ENCODE results near the gene GCGR. TPM values are rescaled to one million over a fixed set of nuclear protein-coding genes. Genes with fewer than 3 reads are reported as not detected.
A peak's percentile ranks its signal among the peaks of the same experiment; 100 is the strongest.

Gene GCGR
- total and polyA plus RNA-seq, 2 of the 13 experiments (the other 11 are each of a cell fraction or from before 2014, with no cell fraction given), result 0.04 to 0.13 TPM

DNA sequence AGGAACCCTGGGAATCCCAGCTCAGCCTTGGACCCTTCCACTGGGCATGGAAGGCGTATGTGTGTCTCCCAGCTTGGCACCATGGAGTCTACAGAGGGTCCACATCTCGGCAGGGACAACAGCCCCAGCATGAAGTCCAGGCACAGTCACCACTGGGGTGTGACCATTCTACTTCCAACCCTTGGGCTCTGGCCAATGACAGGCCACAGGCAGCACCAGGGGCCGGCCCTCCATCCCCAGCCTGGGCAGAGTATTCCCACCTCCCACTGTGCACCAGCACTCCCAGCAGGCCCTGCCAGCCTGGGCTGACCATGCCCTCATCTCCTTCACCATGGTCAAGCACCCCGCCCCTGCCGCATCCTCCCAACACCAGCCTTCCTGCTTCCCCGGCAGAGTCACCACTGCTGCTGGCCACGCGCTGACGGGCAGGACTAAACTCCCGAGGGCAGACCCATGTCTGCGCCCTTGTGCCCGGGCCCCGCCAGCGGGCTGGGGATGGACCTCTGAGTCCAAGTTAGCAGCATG, 40.4 kb downstream of the GCGR start (continued):
- TF ChIP-seq, protein P1, sequence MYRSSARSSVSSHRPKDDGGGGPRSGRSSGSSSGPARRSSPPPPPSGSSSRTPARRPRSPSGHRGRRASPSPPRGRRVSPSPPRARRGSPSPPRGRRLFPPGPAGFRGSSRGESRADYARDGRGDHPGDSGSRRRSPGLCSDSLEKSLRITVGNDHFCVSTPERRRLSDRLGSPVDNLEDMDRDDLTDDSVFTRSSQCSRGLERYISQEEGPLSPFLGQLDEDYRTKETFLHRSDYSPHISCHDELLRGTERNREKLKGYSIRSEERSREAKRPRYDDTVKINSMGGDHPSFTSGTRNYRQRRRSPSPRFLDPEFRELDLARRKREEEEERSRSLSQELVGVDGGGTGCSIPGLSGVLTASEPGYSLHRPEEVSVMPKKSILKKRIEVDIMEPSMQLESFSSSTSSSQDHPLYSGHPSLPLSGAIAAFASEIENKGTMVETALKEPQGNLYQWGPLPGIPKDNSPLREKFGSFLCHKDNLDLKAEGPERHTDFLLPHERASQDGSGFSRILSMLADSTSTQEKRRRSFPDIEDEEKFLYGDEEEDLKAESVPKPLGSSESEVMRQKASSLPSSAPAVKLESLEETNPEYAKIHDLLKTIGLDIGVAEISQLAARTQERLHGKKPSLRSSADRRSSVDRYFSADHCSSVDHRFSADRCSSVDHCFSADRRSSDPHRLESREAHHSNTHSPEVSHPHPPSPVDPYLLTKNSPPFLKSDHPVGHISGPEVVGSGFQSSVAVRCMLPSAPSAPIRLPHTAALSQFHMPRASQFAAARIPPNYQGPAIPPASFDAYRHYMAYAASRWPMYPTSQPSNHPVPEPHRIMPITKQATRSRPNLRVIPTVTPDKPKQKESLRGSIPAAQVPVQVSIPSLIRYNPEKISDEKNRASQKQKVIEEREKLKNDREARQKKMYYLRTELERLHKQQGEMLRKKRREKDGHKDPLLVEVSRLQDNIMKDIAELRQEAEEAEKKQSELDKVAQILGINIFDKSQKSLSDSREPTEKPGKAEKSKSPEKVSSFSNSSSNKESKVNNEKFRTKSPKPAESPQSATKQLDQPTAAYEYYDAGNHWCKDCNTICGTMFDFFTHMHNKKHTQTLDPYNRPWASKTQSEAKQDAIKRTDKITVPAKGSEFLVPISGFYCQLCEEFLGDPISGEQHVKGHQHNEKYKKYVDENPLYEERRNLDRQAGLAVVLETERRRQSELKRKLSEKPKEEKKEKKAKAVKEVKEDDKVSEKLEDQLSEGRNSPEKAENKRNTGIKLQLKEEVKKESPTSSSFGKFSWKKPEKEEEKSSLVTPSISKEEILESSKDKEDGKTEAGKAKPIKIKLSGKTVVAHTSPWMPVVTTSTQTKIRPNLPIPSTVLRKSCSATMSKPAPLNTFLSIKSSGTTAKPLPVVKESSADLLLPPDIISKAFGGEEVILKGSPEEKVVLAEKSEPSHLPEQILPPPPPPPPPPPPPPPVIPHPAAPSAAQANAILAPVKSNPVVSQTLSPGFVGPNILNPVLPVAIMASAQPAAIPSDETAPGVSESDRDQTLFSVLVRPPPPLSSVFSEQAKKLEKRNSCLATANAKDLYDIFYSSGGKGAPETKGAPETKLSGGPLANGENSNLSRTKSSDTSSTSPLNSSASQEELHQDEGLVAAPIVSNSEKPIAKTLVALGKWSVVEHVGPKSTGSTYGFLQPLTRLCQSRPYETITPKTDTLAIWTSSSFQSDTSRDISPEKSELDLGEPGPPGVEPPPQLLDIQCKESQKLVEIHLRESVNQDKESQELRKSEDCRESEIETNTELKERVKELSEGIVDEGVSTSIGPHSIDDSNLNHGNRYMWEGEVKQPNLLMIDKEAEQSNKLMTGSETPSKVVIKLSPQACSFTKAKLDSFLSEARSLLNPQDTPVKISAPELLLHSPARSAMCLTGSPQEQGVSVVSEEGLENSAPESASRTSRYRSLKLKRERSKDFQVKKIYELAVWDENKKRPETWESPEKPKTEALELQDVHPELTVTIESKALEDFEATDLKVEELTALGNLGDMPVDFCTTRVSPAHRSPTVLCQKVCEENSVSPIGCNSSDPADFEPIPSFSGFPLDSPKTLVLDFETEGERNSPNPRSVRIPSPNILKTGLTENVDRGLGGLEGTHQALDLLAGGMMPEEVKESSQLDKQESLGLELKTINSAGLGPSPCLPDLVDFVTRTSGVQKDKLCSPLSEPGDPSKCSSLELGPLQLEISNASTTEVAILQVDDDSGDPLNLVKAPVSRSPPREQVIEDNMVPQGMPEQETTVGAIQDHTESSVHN (CRISPR knock-in tag; IDR thresholded peaks at IDR 0.05), result no peak
- TF ChIP-seq SOX5 (CRISPR knock-in tag; IDR thresholded peaks at IDR 0.05; ENCODE audit: borderline replicate concordance), result no peak
- TF ChIP-seq TIGD3 (CRISPR knock-in tag; IDR thresholded peaks at IDR 0.05; ENCODE audit: borderline replicate concordance), result no peak
- no peak for TF ChIP-seq ZNF549 (CRISPR knock-in tag; IDR thresholded peaks at IDR 0.05)
- no peak for TF ChIP-seq SALL1 (CRISPR knock-in tag; IDR thresholded peaks at IDR 0.05)
- no peak for TF ChIP-seq ZBTB38 (CRISPR knock-in tag; IDR thresholded peaks at IDR 0.05)
- TF ChIP-seq CHCHD3 (CRISPR knock-in tag; IDR thresholded peaks at IDR 0.05), result no peak
- TF ChIP-seq, protein P2, sequence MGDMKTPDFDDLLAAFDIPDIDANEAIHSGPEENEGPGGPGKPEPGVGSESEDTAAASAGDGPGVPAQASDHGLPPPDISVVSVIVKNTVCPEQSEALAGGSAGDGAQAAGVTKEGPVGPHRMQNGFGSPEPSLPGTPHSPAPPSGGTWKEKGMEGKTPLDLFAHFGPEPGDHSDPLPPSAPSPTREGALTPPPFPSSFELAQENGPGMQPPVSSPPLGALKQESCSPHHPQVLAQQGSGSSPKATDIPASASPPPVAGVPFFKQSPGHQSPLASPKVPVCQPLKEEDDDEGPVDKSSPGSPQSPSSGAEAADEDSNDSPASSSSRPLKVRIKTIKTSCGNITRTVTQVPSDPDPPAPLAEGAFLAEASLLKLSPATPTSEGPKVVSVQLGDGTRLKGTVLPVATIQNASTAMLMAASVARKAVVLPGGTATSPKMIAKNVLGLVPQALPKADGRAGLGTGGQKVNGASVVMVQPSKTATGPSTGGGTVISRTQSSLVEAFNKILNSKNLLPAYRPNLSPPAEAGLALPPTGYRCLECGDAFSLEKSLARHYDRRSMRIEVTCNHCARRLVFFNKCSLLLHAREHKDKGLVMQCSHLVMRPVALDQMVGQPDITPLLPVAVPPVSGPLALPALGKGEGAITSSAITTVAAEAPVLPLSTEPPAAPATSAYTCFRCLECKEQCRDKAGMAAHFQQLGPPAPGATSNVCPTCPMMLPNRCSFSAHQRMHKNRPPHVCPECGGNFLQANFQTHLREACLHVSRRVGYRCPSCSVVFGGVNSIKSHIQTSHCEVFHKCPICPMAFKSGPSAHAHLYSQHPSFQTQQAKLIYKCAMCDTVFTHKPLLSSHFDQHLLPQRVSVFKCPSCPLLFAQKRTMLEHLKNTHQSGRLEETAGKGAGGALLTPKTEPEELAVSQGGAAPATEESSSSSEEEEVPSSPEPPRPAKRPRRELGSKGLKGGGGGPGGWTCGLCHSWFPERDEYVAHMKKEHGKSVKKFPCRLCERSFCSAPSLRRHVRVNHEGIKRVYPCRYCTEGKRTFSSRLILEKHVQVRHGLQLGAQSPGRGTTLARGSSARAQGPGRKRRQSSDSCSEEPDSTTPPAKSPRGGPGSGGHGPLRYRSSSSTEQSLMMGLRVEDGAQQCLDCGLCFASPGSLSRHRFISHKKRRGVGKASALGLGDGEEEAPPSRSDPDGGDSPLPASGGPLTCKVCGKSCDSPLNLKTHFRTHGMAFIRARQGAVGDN (CRISPR knock-in tag; IDR thresholded peaks at IDR 0.05), result peak; percentile 8; the same call in 1 of the 2 replicates
- no peak for TF ChIP-seq HIC2 (CRISPR knock-in tag; IDR thresholded peaks at IDR 0.05; ENCODE audit: low read depth)
- no peak for TF ChIP-seq FOSL2 (CRISPR knock-in tag; IDR thresholded peaks at IDR 0.05)
- TF ChIP-seq ZBTB7B (CRISPR knock-in tag; IDR thresholded peaks at IDR 0.05), result no peak
- no peak for TF ChIP-seq SRY (CRISPR knock-in tag; IDR thresholded peaks at IDR 0.05)
- no peak for TF ChIP-seq ZNF773 (CRISPR knock-in tag; IDR thresholded peaks at IDR 0.05; ENCODE audit: borderline replicate concordance)
- no peak for TF ChIP-seq ZNF17 (CRISPR knock-in tag; IDR thresholded peaks at IDR 0.05)
- peak; percentile 79 for TF ChIP-seq RBFOX2 (IDR thresholded peaks at IDR 0.05; ENCODE audit: low read depth, low read length)

All from HepG2 (cell line).